Astrocyte of the cerebellum (primary cell): ENCODE measurements around the gene ARHGAP26.
"Not testable (repeated sequence)": the region's sequence is repeated elsewhere in the genome, so short reads cannot be mapped to it uniquely, and the experiment has no call there.

Source experiments
- DNase-seq: peaks from one replicate; pipeline ENCODE4 v3.0.0-alpha.2; 2011; ENCODE audit warnings: low read depth
- H3K4me3 ChIP-seq: 2 replicates; pipeline ENCODE4 v1.5.1; 2011; ENCODE audit warnings: mild to moderate bottlenecking, low read depth, low read length, moderate library complexity
- CTCF ChIP-seq: IDR thresholded peaks from 2 replicates; pipeline ENCODE4 v1.5.1; 2012; ENCODE audit warnings: low read length, low read depth, moderate library complexity, mild to moderate bottlenecking; ENCODE audit errors: missing control alignments
- in situ Hi-C: cut with HindIII; loops from 2 replicates; pipeline ENCODE4 v1.10.0; 2017; ENCODE audit warnings: low sequenced_read_pairs

The ARHGAP26 gene

GRCh38 chr5:142946547-142947426 lies 176.6 kb downstream of the ARHGAP26 start:
- in situ Hi-C loops, result no loop called here
- no peak for DNase-seq
- H3K4me3 ChIP-seq, result no peak overlapping the region
- no peak for TF ChIP-seq CTCF

- no peak overlapping the region for H3K4me3 ChIP-seq
- DNase-seq, result no peak
- TF ChIP-seq CTCF, result no peak
- in situ Hi-C loops, result no loop called here
These were observed 177.2 kb downstream of the ARHGAP26 start for GRCh38 chr5:142947427-142947709.

GRCh38 chr5:142952229-142952628 lies 182.1 kb downstream of the ARHGAP26 start:
- no peak overlapping the region for H3K4me3 ChIP-seq
- in situ Hi-C loops, result no loop called here
- DNase-seq, result no peak
- TF ChIP-seq CTCF, result no peak

GRCh38 chr5:142952871-142953270 lies 182.7 kb downstream of the ARHGAP26 start:
- DNase-seq, in situ Hi-C loops, H3K4me3 ChIP-seq: not testable (repeated sequence)

GRCh38 chr5:142954455-142954854 lies 184.3 kb downstream of the ARHGAP26 start:
- no peak for DNase-seq
- no peak overlapping the region for H3K4me3 ChIP-seq
- in situ Hi-C loops, result no loop called here
- no peak for TF ChIP-seq CTCF

GRCh38 chr5:142955628-142956027 lies 185.5 kb downstream of the ARHGAP26 start:
- no peak for DNase-seq
- no peak overlapping the region for H3K4me3 ChIP-seq
- in situ Hi-C loops, result no loop called here
- no peak for TF ChIP-seq CTCF

- no peak overlapping the region for H3K4me3 ChIP-seq
- DNase-seq, result no peak
- TF ChIP-seq CTCF, result no peak
- in situ Hi-C loops, result no loop called here
These were observed 187.4 kb downstream of the ARHGAP26 start for GRCh38 chr5:142957528-142957927.
